Measurements from ENCODE around the gene KIF9. TPM values are rescaled to one million over a fixed set of nuclear protein-coding genes. Genes with fewer than 3 reads are reported as not detected.
"Not testable (repeated sequence)": the region's sequence is repeated elsewhere in the genome, so short reads cannot be mapped to it uniquely, and the experiment has no call there.

KIF9 gene
- total RNA-seq, 4 donors from 2014 or later: 2.9 to 10.8 (median 8.0) TPM

- in situ Hi-C loops (cut with MboI; ENCODE audit: low sequenced_read_pairs in 4 of 4): loop anchor here in 2 of 4 donors (25.0 kb wide), 1 partner anchor 601 kb away; the partner anchor contains the start of genes PRSS50 (in 2 of the 2) and TMIE (in 2 of the 2)
- DNase-seq: no peak
- Histone ChIP-seq H3K4me1 (peaks cover 13 to 22% of the 10 kb centered on the region in 2 donors), H3K27ac (no peak overlapping the region), H3K9me3 (no peaks in the 10 kb centered on the region), H3K36me3 (no peaks in the 10 kb centered on the region), H3K4me3 (no peak overlapping the region), H3K27me3 (no peaks in the 10 kb centered on the region)
- TF ChIP-seq POLR2A (IDR thresholded peaks at IDR 0.05): no peak
- TF ChIP-seq, protein P1, sequence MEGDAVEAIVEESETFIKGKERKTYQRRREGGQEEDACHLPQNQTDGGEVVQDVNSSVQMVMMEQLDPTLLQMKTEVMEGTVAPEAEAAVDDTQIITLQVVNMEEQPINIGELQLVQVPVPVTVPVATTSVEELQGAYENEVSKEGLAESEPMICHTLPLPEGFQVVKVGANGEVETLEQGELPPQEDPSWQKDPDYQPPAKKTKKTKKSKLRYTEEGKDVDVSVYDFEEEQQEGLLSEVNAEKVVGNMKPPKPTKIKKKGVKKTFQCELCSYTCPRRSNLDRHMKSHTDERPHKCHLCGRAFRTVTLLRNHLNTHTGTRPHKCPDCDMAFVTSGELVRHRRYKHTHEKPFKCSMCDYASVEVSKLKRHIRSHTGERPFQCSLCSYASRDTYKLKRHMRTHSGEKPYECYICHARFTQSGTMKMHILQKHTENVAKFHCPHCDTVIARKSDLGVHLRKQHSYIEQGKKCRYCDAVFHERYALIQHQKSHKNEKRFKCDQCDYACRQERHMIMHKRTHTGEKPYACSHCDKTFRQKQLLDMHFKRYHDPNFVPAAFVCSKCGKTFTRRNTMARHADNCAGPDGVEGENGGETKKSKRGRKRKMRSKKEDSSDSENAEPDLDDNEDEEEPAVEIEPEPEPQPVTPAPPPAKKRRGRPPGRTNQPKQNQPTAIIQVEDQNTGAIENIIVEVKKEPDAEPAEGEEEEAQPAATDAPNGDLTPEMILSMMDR (IDR thresholded peaks at IDR 0.05 in 4 of 5, conservative IDR thresholded peaks at IDR 0.05 in 1 of 5): no peak
- intact Hi-C loops (cut with DNase I; ENCODE audit: low total_unique reads): no loop called here
- ATAC-seq: no peak
Measured at GRCh38 chr3:47313341-47314055, 30.9 kb upstream of the KIF9 start.

DNA sequence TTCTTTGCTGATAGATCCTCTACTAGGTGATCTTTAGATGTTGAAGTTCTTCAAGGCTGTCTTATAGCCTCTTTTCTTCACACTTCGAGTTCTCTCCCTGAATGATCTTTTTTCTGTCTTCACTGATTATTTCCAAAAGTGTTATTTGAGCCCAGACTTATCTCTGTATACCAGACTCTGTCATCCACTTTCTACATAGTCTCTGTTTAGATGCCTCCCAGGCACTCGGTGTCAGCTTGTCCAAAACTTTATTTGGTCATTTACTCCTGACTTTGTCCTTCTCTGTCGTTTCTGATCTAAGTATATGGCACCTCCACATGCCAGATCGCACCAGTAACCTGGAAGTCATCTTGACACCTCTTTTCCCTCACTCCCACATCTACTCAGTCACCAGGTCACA lies 27.8 kb upstream of the KIF9 start:
- in situ Hi-C loops (cut with MboI; ENCODE audit: low sequenced_read_pairs in 4 of 4): loop anchor here in 2 of 4 donors (25.0 kb wide), 1 partner anchor 598 kb away; the partner anchor contains the start of genes PRSS50 (in 2 of the 2) and TMIE (in 2 of the 2)
- peaks cover 11 to 13% of the 10 kb centered on the region in 2 donors for H3K4me1 ChIP-seq
- no peak overlapping the region for H3K27ac ChIP-seq
- no peak for DNase-seq
- no peak overlapping the region for H3K4me3 ChIP-seq
- no peaks in the 10 kb centered on the region for H3K36me3 ChIP-seq
- intact Hi-C loops (cut with DNase I; ENCODE audit: low total_unique reads): no loop called here
- ATAC-seq: no peak
- no peaks in the 10 kb centered on the region for H3K27me3 ChIP-seq
- H3K9me3 ChIP-seq: no peaks in the 10 kb centered on the region
- TF ChIP-seq, protein P1 (IDR thresholded peaks at IDR 0.05 in 4 of 5, conservative IDR thresholded peaks at IDR 0.05 in 1 of 5): no peak
- TF ChIP-seq POLR2A (IDR thresholded peaks at IDR 0.05): no peak

DNA sequence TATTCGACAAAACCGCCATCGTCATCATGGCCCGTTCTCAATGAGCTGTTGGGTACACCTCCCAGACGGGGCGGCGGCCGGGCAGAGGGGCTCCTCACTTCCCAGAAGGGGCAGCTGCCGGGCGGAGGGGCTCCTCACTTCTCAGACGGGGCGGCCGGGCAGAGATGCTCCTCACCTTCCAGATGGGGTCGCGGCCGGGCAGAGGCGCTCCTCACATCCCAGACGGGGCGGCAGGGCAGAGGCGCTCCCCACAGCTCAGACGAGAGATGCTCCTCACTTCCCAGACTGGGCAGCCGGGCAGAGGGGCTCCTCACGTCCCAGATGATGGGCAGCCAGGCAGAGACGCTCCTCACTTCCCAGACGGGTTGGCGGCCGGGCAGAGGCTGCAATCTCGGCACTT lies 26.6 kb upstream of the KIF9 start:
- ATAC-seq: not testable (repeated sequence)
- in situ Hi-C loops (cut with MboI; ENCODE audit: low sequenced_read_pairs in 4 of 4): loop anchor here in 2 of 4 donors (25.0 kb wide), 1 partner anchor 597 kb away; the partner anchor contains the start of genes PRSS50 (in 2 of the 2) and TMIE (in 2 of the 2)

GRCh38 chr3:47306022-47306421 lies 23.4 kb upstream of the KIF9 start:
- Histone ChIP-seq H3K27ac (no peak overlapping the region), H3K27me3 (no peaks in the 10 kb centered on the region), H3K4me3 (no peak overlapping the region), H3K9me3 (no peaks in the 10 kb centered on the region), H3K36me3 (peaks cover 0 to 9% of the 10 kb centered on the region in 2 donors), H3K4me1 (no peaks in the 10 kb centered on the region)
- no peak for ATAC-seq
- intact Hi-C loops (cut with DNase I; ENCODE audit: low total_unique reads) (no loop called here), in situ Hi-C loops (cut with MboI; ENCODE audit: low sequenced_read_pairs in 4 of 4) (loop anchor here in 2 of 4 donors (25.0 kb wide), 1 partner anchor 594 kb away; the partner anchor contains the start of genes PRSS50 (in 2 of the 2) and TMIE (in 2 of the 2))
- no peak for DNase-seq
- no peak for TF ChIP-seq POLR2A (IDR thresholded peaks at IDR 0.05)
- TF ChIP-seq, protein P1 (IDR thresholded peaks at IDR 0.05 in 4 of 5, conservative IDR thresholded peaks at IDR 0.05 in 1 of 5): no peak

More for the DNA sequence above, 26.6 kb upstream of the KIF9 start:
- intact Hi-C loops (cut with DNase I; ENCODE audit: low total_unique reads); H3K4me3 ChIP-seq; H3K27ac ChIP-seq; H3K4me1 ChIP-seq; H3K9me3 ChIP-seq; H3K27me3 ChIP-seq; H3K36me3 ChIP-seq; DNase-seq: not testable (repeated sequence)

DNA sequence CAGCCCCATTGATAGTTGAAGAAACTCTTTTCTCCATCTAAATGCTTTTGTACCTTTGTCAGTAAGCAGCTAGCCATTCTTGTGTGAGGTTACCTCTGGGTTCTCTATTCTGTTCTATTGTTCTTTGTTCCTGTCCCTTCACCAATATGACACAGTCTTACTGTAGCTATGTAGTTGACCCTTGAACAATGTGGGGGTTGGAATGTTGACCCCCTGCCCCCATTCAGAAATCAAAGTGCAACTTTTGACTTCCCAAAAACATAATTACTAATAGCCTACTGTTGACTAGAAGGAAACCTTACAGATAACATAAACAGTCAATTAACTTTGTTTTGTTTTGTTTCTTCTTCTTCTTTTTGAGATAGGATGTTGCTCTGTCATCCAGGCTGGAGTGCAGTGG lies 18.9 kb upstream of the KIF9 start:
- no peaks in the 10 kb centered on the region for H3K9me3 ChIP-seq
- ATAC-seq (no peak), DNase-seq (no peak)
- H3K36me3 ChIP-seq: peaks cover 0 to 9% of the 10 kb centered on the region in 2 donors
- no peak overlapping the region for H3K4me3 ChIP-seq
- no peak overlapping the region for H3K27ac ChIP-seq
- no peaks in the 10 kb centered on the region for H3K4me1 ChIP-seq
- TF ChIP-seq, protein P1 (IDR thresholded peaks at IDR 0.05 in 4 of 5, conservative IDR thresholded peaks at IDR 0.05 in 1 of 5): no peak
- TF ChIP-seq POLR2A (IDR thresholded peaks at IDR 0.05): no peak
- intact Hi-C loops (cut with DNase I; ENCODE audit: low total_unique reads): no loop called here
- in situ Hi-C loops (cut with MboI; ENCODE audit: low sequenced_read_pairs in 4 of 4): loop anchor here in 2 of 4 donors (25.0 kb wide), 1 partner anchor 589 kb away; the partner anchor contains the start of genes PRSS50 (in 2 of the 2) and TMIE (in 2 of the 2)
- no peaks in the 10 kb centered on the region for H3K27me3 ChIP-seq
